ENCODE measurements around the gene SORCS3. TPM values are rescaled to one million over a fixed set of nuclear protein-coding genes. Genes with fewer than 3 reads are reported as not detected.
A peak's percentile ranks its signal among the peaks of the same experiment; 100 is the strongest.

Gene SORCS3
- total and polyA plus RNA-seq, 4 donors: 3.7 to 15.7 (median 14.8) TPM

DNA sequence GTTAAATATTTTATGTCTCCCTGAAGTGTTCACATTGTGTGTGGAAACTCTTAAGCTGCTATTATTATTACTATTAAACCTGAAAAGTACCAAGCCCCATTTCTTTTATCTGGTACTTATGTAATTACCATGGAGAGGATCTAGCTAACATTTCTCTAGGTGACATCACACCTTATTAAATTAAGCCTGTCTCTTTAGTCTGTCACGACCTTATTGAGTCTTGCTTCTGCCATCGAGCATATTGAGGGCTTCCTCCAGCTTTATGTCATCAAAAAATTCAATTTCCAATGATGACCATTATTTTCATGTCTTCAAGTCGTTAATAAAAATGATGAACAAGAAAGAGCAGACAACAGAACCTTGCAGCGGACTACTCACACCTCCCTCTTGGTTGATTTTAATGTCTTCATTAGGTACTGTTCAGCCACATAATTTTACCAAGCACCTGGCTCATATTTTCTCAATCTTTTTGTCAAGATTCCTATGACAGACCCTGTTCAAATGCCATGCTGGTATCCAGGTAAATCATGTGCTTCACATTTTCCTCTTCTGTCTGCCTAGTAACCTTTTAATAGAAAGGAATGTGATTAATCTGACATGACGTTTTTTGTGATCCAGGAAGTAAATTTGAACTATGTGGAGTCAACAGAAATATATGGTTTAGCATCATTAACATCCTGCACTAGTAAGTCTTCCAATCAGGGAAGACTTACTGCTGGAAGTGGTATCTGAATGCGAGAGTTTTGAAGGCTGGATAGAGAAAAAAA, 556.7 kb downstream of the SORCS3 start:
- H3K9me3 ChIP-seq (ENCODE audit: control insufficient read depth, insufficient read depth, low read length): no peaks in the 10 kb centered on the region
- H3K27ac ChIP-seq (ENCODE audit: low read depth, low read length): no peak overlapping the region
- H3K4me3 ChIP-seq (ENCODE audit: low read depth, low read length): no peak overlapping the region
- WGBS (ENCODE audit: insufficient coverage): 80% methylated on average over 1 of the region's 6 CpGs
- no peaks in the 10 kb centered on the region for H3K4me1 ChIP-seq (ENCODE audit: control insufficient read depth, insufficient read depth, low read length)
- no peak for DNase-seq (ENCODE audit: low read depth in 4 of 6, low spot score in 6 of 6)
- H3K27me3 ChIP-seq (ENCODE audit: control insufficient read depth, insufficient read depth, low read length): no peaks in the 10 kb centered on the region
- H3K36me3 ChIP-seq (ENCODE audit: control insufficient read depth, insufficient read depth, low read length): no peaks in the 10 kb centered on the region

DNA sequence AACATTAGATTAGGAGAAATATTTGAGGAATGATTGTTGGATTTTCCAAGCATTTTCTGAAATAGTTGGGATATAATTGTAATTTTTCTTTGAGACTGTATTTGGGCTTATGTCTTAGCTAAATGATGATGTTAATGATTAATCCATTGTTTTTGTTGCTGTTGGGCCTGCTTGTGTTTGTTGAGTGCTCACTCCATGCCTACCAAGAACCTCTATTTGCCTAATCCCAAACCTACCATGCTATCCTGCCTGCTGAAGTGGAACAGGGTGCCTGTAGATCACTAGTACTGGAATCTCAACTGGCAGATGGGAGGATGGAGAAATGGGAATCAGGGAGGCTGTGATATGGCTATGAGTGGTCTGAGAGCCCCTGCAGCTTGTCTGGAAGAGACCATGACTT, 565.5 kb downstream of the SORCS3 start:
- H3K36me3 ChIP-seq (ENCODE audit: control insufficient read depth, insufficient read depth, low read length): no peaks in the 10 kb centered on the region
- no peak for DNase-seq (ENCODE audit: low read depth in 4 of 6, low spot score in 6 of 6)

DNA sequence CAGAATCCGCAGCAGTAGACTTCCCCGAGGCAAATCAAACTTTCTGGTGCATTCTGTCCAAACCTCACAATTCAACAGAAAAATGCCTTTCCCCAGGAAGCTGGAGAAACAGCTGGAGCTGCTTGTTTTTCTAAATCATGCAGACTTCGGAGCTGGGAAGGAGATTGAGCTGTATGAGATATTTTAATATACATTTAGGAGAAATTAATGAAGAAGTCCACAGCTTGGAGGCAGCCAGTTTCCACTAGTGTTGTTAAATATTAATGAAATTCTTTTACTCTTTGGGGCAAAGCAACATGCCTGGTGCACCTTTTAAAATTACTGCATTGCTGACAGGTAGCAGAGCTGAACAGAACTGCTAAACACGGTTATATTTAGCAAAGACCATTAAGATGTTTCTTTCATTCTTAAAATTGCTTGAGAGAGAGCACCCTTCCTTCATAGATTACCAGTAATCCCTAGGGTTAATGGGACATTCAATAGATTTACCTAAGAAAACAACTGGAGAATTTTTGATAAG, 566.4 kb downstream of the SORCS3 start:
- Histone ChIP-seq H3K27me3 (ENCODE audit: control insufficient read depth, insufficient read depth, low read length) (no peaks in the 10 kb centered on the region), H3K27ac (ENCODE audit: low read depth, low read length) (no peak overlapping the region), H3K4me1 (ENCODE audit: control insufficient read depth, insufficient read depth, low read length) (no peaks in the 10 kb centered on the region), H3K9me3 (ENCODE audit: control insufficient read depth, insufficient read depth, low read length) (no peaks in the 10 kb centered on the region), H3K36me3 (ENCODE audit: control insufficient read depth, insufficient read depth, low read length) (no peaks in the 10 kb centered on the region), H3K4me3 (ENCODE audit: low read depth, low read length) (no peak overlapping the region)
- DNase-seq (ENCODE audit: low read depth in 4 of 6, low spot score in 6 of 6): peak in 1 of 6 donors; percentile 23
- no CpG with 5 or more reads among the region's 4 CpGs for WGBS (ENCODE audit: insufficient coverage)

More for the DNA sequence above, 565.5 kb downstream of the SORCS3 start:
- H3K27ac ChIP-seq (ENCODE audit: low read depth, low read length): no peak overlapping the region
- H3K27me3 ChIP-seq (ENCODE audit: control insufficient read depth, insufficient read depth, low read length): no peaks in the 10 kb centered on the region
- H3K4me3 ChIP-seq (ENCODE audit: low read depth, low read length): no peak overlapping the region
- H3K4me1 ChIP-seq (ENCODE audit: control insufficient read depth, insufficient read depth, low read length): no peaks in the 10 kb centered on the region
- H3K9me3 ChIP-seq (ENCODE audit: control insufficient read depth, insufficient read depth, low read length): no peaks in the 10 kb centered on the region

DNA sequence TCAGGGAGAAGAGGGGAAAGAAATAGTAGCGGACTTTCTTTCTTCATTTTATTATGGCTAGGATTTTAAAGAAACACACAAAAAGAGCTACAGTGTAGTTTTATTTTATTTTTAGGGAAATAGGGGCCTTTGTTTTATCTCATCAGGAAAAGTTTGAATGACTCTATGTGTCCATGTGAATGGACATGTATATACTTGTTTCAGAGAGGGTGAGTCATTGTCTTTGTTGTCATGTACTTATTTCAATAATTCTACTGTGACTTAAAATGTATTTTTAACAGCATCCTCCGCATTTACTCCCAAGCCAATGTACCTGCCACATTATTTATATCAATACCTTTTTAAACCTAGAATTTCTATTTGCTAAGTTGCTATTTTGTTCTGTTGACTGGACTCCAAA, 569.5 kb downstream of the SORCS3 start:
- Histone ChIP-seq H3K36me3 (ENCODE audit: control insufficient read depth, insufficient read depth, low read length) (peaks cover 4% of the 10 kb centered on the region), H3K27me3 (ENCODE audit: control insufficient read depth, insufficient read depth, low read length) (no peaks in the 10 kb centered on the region), H3K27ac (ENCODE audit: low read depth, low read length) (no peak overlapping the region), H3K9me3 (ENCODE audit: control insufficient read depth, insufficient read depth, low read length) (no peaks in the 10 kb centered on the region), H3K4me3 (ENCODE audit: low read depth, low read length) (no peak overlapping the region), H3K4me1 (ENCODE audit: control insufficient read depth, insufficient read depth, low read length) (no peaks in the 10 kb centered on the region)
- no peak for DNase-seq (ENCODE audit: low read depth in 4 of 6, low spot score in 6 of 6)
- WGBS (ENCODE audit: insufficient coverage): no CpG with 5 or more reads among the region's 2 CpGs

DNA sequence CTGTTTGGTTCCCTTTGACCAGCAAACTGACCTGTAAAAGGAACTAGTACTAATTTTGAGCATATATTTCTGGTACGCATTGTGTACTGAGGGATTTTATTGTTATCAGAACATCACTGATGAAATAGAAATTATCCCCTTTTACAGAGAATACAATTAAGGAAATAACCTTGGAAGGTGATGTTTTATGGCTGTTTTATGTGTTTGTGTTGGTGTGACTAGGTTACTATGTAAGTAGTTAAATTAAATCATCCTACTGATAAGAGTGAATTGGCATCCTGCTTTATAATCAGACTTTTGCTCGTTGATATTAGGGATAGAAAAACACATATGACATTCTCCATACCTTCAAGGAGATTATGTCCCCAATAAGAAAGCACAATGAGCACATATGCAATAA, 596.6 kb downstream of the SORCS3 start:
- Histone ChIP-seq H3K27me3 (ENCODE audit: control insufficient read depth, insufficient read depth, low read length) (no peaks in the 10 kb centered on the region), H3K9me3 (ENCODE audit: control insufficient read depth, insufficient read depth, low read length) (no peaks in the 10 kb centered on the region), H3K4me3 (ENCODE audit: low read depth, low read length) (no peak overlapping the region), H3K36me3 (ENCODE audit: control insufficient read depth, insufficient read depth, low read length) (no peaks in the 10 kb centered on the region), H3K4me1 (ENCODE audit: control insufficient read depth, insufficient read depth, low read length) (no peaks in the 10 kb centered on the region), H3K27ac (ENCODE audit: low read depth, low read length) (no peak overlapping the region)
- WGBS (ENCODE audit: insufficient coverage): no CpG with 5 or more reads among the region's 2 CpGs
- DNase-seq (ENCODE audit: low read depth in 4 of 6, low spot score in 6 of 6): no peak

DNA sequence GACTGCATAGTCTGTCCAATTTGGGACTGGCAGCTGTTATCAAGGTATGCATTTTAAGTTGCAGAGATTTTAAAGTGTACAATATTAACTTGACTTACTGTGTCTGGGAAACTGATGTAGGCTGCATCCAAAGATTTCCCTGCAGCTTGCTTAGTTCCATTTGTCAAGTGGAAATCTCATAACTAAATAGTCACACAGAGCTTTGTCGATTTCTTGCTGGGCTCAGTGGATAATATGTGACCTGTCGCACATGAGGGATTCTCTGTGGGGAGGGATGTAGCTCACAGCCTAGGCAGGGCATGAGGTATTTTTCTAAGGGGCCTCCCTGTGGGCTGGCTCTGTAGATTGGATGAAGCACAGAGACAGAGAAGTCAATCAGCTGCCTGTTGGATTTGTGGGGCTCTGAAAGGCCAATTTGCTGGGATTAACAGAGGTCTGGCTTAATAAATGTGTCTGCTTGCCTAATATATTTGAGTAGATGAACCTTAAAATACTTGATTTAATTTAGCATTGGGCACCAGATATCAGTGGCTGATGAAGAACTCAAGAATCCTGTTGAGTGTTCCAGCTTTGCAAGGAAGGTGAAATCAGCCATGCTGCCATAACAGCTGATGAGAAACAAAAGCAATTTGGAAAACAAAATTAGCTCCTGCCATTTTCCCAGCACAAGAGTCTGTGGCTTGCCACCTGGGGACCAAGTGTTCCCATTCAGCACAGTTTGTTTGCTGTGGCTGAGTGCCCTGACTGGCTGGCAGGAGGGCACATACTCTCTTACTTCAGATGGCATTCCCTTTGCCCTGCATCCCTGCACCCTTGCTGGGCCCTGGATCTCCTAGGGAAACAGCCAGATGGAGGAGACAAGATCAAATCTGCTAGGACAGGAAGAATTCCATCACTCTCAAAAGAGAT, 598.5 kb downstream of the SORCS3 start:
- Histone ChIP-seq H3K36me3 (ENCODE audit: control insufficient read depth, insufficient read depth, low read length) (no peaks in the 10 kb centered on the region), H3K27ac (ENCODE audit: low read depth, low read length) (no peak overlapping the region), H3K4me1 (ENCODE audit: control insufficient read depth, insufficient read depth, low read length) (no peaks in the 10 kb centered on the region), H3K27me3 (ENCODE audit: control insufficient read depth, insufficient read depth, low read length) (no peaks in the 10 kb centered on the region), H3K9me3 (ENCODE audit: control insufficient read depth, insufficient read depth, low read length) (no peaks in the 10 kb centered on the region), H3K4me3 (ENCODE audit: low read depth, low read length) (no peak overlapping the region)
- peak in 3 of 6 donors; percentile 37 to 87 (median 62) for DNase-seq (ENCODE audit: low read depth in 4 of 6, low spot score in 6 of 6)
- WGBS (ENCODE audit: insufficient coverage): 55% methylated on average over 1 of the region's 2 CpGs

DNA sequence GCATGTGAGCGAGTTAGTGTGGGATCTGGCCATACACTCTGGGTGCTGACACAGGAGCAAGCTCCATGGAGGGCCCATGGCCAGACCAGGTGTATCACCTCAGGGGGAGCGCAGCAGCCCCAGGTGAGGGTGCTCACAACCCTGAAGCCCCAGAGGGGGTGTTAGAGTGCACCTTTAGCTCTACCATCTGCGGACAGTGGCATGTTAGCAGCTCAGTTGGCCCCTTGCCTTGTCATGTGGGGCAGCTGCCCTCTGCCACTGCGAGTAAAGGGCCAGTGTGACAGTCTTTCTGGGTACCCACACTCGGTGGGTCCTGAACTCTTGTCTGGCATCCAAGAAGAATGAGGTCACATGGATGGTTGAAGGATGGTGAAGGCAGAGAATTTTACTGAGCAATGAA, 600.2 kb downstream of the SORCS3 start:
- no peaks in the 10 kb centered on the region for H3K27me3 ChIP-seq (ENCODE audit: control insufficient read depth, insufficient read depth, low read length)
- no peak overlapping the region for H3K27ac ChIP-seq (ENCODE audit: low read depth, low read length)
- H3K4me1 ChIP-seq (ENCODE audit: control insufficient read depth, insufficient read depth, low read length): no peaks in the 10 kb centered on the region
- WGBS (ENCODE audit: insufficient coverage): 100% methylated on average over 5 of the region's 5 CpGs
- no peaks in the 10 kb centered on the region for H3K36me3 ChIP-seq (ENCODE audit: control insufficient read depth, insufficient read depth, low read length)
- no peaks in the 10 kb centered on the region for H3K9me3 ChIP-seq (ENCODE audit: control insufficient read depth, insufficient read depth, low read length)
- DNase-seq (ENCODE audit: low read depth in 4 of 6, low spot score in 6 of 6): no peak
- no peak overlapping the region for H3K4me3 ChIP-seq (ENCODE audit: low read depth, low read length)

DNA sequence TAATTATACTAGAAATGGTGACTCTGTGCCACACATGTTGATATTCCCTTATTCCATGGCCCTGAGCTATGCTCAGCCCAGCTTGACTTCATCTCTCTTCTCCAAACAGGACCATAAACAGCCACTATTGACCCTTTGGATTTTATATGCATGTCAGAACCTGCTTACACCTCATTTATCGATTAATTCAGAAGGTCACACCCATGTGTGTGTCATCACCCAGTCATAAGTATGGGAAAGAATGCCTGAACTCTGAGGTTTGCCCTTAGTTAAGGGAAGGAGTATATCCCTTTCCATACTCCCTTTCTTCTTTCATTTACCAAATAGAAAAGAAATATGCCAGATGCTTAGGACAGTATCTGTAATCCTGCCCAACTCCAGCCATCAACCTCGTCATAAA, 602.3 kb downstream of the SORCS3 start:
- no peaks in the 10 kb centered on the region for H3K4me1 ChIP-seq (ENCODE audit: control insufficient read depth, insufficient read depth, low read length)
- no peak overlapping the region for H3K27ac ChIP-seq (ENCODE audit: low read depth, low read length)
- WGBS (ENCODE audit: insufficient coverage): no CpG with 5 or more reads among the region's 2 CpGs
- no peaks in the 10 kb centered on the region for H3K9me3 ChIP-seq (ENCODE audit: control insufficient read depth, insufficient read depth, low read length)
- DNase-seq (ENCODE audit: low read depth in 4 of 6, low spot score in 6 of 6): no peak
- H3K36me3 ChIP-seq (ENCODE audit: control insufficient read depth, insufficient read depth, low read length): no peaks in the 10 kb centered on the region
- H3K27me3 ChIP-seq (ENCODE audit: control insufficient read depth, insufficient read depth, low read length): no peaks in the 10 kb centered on the region
- H3K4me3 ChIP-seq (ENCODE audit: low read depth, low read length): no peak overlapping the region

DNA sequence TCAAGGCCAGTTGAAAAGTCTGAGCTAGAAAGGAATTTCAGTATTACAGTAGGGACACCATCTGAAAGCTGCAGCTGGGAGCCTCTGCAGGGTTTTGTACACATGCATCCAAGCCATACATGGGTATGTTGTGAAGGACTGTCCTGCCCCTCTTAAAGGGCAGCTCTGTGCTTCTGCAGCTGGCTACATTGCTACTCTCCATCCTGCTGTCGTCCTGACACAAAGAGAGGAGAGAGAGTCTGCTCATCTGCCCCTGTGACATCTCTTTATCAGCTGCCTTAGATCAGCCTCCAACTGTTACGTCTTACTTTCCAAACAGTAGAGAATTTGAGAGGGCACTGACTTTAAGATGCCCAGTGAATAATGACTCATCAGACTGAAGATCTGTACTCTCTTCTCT, 602.7 kb downstream of the SORCS3 start:
- no peaks in the 10 kb centered on the region for H3K9me3 ChIP-seq (ENCODE audit: control insufficient read depth, insufficient read depth, low read length)
- H3K36me3 ChIP-seq (ENCODE audit: control insufficient read depth, insufficient read depth, low read length): no peaks in the 10 kb centered on the region
- no peak overlapping the region for H3K4me3 ChIP-seq (ENCODE audit: low read depth, low read length)
- WGBS (ENCODE audit: insufficient coverage): 33% methylated on average over 1 of the region's 2 CpGs
- H3K27me3 ChIP-seq (ENCODE audit: control insufficient read depth, insufficient read depth, low read length): no peaks in the 10 kb centered on the region
- no peak overlapping the region for H3K27ac ChIP-seq (ENCODE audit: low read depth, low read length)
- DNase-seq (ENCODE audit: low read depth in 4 of 6, low spot score in 6 of 6): peak in 2 of 6 donors; percentile 25 to 46
- no peaks in the 10 kb centered on the region for H3K4me1 ChIP-seq (ENCODE audit: control insufficient read depth, insufficient read depth, low read length)
